Measurements from ENCODE around the gene CEP164. TPM values are rescaled to one million over a fixed set of nuclear protein-coding genes. Genes with fewer than 3 reads are reported as not detected.

The CEP164 gene
- total RNA-seq, 1 experiment from 2014 or later, result 22.2 TPM

DNA sequence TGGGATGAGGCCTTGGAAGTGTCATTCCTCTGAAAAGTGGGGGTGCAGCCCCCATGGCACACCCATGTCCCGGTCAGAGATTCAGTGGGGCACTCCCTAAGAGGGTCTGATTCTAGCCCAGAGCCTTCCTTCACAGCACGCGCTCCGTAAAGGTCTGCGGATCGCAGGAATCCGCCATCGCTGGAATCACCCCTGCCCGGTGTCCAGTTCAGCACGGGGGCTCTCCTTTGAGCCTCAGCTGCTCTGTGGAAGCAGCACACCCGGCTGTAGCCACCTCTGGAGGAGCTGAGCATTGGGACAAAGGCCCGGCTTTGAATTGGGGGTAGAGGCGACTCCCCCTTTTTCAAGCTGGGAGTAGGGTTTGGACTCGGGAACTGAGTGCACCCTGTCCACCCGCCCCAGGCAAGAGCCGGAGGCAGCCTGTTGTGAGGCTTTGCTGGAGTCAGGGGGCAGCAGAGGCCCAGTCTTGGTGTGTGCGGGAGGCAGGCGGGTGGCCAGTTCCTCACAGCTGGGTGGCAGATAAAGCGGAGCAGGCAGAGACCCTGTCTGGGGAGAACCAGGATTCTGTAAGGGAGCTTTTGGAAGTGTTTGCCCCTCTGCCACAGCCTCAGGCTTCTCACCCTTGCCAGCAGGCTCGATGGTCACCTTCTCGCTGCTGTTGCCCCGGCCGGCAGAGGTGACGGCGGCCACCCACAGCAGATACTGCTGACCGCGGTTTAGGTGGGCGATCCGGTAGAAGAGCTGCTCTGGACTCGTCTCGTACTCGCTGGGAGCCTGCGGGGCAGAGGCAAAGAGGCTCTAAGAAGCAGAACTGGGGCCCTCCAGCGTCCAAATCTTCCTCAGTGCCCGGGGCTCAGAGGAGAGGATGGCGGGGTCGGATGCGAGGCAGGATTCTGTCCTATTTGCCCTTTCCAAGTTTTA lies 115.9 kb downstream of the CEP164 start:
- ChIA-PET CTCF (interaction anchor here (1.3 to 2.8 kb wide), 2 partner anchors 365 to 374 kb away, joined by 6 to 14 read pairs; no protein-coding TSS in a partner anchor), POLR2A (no interaction called here), RAD21 (ENCODE audit: low non-redundant PET in 1 of 2, low total read pairs in 2 of 2, uncharacterized antibody in 2 of 2, unreplicated experiment in 2 of 2) (interaction anchor here (0.7 to 1.0 kb wide), 2 partner anchors 374 to 375 kb away, joined by 3 read pairs; no protein-coding TSS in a partner anchor)
- H3K9me3 ChIP-seq (ENCODE audit: control insufficient read depth in 1 of 2, insufficient read depth in 1 of 2, low read depth in 1 of 2, low read length in 2 of 2), result no peaks in the 10 kb centered on the region
- TF ChIP-seq YY1 (IDR thresholded peaks at IDR 0.05; ENCODE audit: extremely low read depth, insufficient replicate concordance, low read depth, low read length) (no peak), RAD21 (IDR thresholded peaks at IDR 0.05; ENCODE audit: low read depth) (peak; percentile 73)
- TF ChIP-seq, protein P1, sequence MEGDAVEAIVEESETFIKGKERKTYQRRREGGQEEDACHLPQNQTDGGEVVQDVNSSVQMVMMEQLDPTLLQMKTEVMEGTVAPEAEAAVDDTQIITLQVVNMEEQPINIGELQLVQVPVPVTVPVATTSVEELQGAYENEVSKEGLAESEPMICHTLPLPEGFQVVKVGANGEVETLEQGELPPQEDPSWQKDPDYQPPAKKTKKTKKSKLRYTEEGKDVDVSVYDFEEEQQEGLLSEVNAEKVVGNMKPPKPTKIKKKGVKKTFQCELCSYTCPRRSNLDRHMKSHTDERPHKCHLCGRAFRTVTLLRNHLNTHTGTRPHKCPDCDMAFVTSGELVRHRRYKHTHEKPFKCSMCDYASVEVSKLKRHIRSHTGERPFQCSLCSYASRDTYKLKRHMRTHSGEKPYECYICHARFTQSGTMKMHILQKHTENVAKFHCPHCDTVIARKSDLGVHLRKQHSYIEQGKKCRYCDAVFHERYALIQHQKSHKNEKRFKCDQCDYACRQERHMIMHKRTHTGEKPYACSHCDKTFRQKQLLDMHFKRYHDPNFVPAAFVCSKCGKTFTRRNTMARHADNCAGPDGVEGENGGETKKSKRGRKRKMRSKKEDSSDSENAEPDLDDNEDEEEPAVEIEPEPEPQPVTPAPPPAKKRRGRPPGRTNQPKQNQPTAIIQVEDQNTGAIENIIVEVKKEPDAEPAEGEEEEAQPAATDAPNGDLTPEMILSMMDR (IDR thresholded peaks at IDR 0.05 in 2 of 3, conservative IDR thresholded peaks at IDR 0.05 in 1 of 3; ENCODE audit: borderline replicate concordance in 1 of 3, insufficient read depth in 1 of 3, low read depth in 2 of 3, low read length in 2 of 3), result peak; percentile 39 to 54 (median 45); a peak in 5 of 6 replicates
- H4K20me1 ChIP-seq (ENCODE audit: insufficient read depth), result no peaks in the 10 kb centered on the region
- DNase-seq (ENCODE audit: low read depth, low spot score) (no peak), ATAC-seq (peak; percentile 81)
- intact Hi-C loops (cut with micrococcal nuclease), result loop anchor here (2.0 kb wide), 1 partner anchor 365 kb away; no protein-coding TSS in a partner anchor
- no peak overlapping the region for H3K9ac ChIP-seq (ENCODE audit: low read length)
- H3K36me3 ChIP-seq (ENCODE audit: control insufficient read depth in 1 of 2, insufficient read depth in 2 of 2, low read length in 2 of 2), result no peaks in the 10 kb centered on the region
- no peak overlapping the region for H3K4me2 ChIP-seq (ENCODE audit: low read length)
- no peaks in the 10 kb centered on the region for H3K4me1 ChIP-seq (ENCODE audit: control insufficient read depth in 1 of 2, insufficient read depth in 2 of 2, low read length in 2 of 2)
- BruUV-seq (replicated peaks), result no TSS peak
- no peaks in the 10 kb centered on the region for H3K9me2 ChIP-seq (ENCODE audit: insufficient read depth)
- H3K79me2 ChIP-seq (ENCODE audit: insufficient read depth, low read length), result no peaks in the 10 kb centered on the region
- H3K27ac ChIP-seq (ENCODE audit: low read depth, low read length), result no peak overlapping the region
- peaks cover 43% of the 10 kb centered on the region; the same call in 1 of the 2 replicates for H3K27me3 ChIP-seq (ENCODE audit: insufficient read depth, low read length)
- H2AFZ ChIP-seq (ENCODE audit: low read depth, low read length, poor library complexity, severe bottlenecking), result no peak overlapping the region
- H3K4me3 ChIP-seq (replicated peaks in 1 of 2; ENCODE audit: low read depth in 1 of 2, low read length in 2 of 2), result no peak overlapping the region

DNA sequence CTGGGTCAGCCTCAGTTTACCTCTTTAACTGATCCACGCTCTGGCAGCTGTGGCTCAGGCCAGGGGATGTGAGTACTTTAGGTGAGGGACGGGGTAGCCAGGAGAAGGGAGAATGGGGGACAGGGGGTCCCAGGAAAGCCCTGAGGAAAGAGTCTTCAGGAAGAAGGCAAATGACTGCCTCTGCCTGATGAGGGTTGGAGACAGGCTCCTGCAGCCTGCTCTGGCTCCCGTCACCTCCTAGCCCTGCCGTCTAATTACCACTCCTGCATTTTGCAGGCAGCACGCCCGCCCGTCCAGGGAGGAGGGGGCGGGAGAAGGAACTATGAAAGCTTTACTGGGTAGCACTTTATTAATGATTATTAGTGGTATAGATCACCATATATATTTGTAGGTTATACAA lies 116.6 kb downstream of the CEP164 start:
- TF ChIP-seq POLR2AphosphoS5 (IDR thresholded peaks at IDR 0.05; ENCODE audit: low read depth, low read length), result no peak
- no peak for TF ChIP-seq SIN3A (IDR thresholded peaks at IDR 0.05; ENCODE audit: low read depth)
- TF ChIP-seq EZH2 (IDR thresholded peaks at IDR 0.05), result no peak
- TF ChIP-seq, protein P2, sequence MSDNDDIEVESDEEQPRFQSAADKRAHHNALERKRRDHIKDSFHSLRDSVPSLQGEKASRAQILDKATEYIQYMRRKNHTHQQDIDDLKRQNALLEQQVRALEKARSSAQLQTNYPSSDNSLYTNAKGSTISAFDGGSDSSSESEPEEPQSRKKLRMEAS (IDR thresholded peaks at IDR 0.05), result no peak
- no peak for TF ChIP-seq YY1 (IDR thresholded peaks at IDR 0.05; ENCODE audit: extremely low read depth, insufficient replicate concordance, low read depth, low read length)
- no peak for TF ChIP-seq SP1 (IDR thresholded peaks at IDR 0.05; ENCODE audit: low read depth)
- no peak for TF ChIP-seq JUND (IDR thresholded peaks at IDR 0.05)
- no peak for TF ChIP-seq EGR1 (IDR thresholded peaks at IDR 0.05; ENCODE audit: low read depth)
- no peak for TF ChIP-seq TCF7L2 (IDR thresholded peaks at IDR 0.05; ENCODE audit: borderline replicate concordance, extremely low read depth, insufficient read depth, insufficient read length)
- no peaks in the 10 kb centered on the region for H4K20me1 ChIP-seq (ENCODE audit: insufficient read depth)
- H3K27ac ChIP-seq (ENCODE audit: low read depth, low read length), result no peak overlapping the region
- no peaks in the 10 kb centered on the region for H3K9me3 ChIP-seq (ENCODE audit: control insufficient read depth in 1 of 2, insufficient read depth in 1 of 2, low read depth in 1 of 2, low read length in 2 of 2)
- H3K4me2 ChIP-seq (ENCODE audit: low read length), result no peak overlapping the region
- BruUV-seq (replicated peaks), result no TSS peak
- H3K9me2 ChIP-seq (ENCODE audit: insufficient read depth), result no peaks in the 10 kb centered on the region
- ATAC-seq (no peak), DNase-seq (ENCODE audit: low read depth, low spot score) (no peak)
- H3K4me3 ChIP-seq (replicated peaks in 1 of 2; ENCODE audit: low read depth in 1 of 2, low read length in 2 of 2), result no peak overlapping the region
- H3K36me3 ChIP-seq (ENCODE audit: control insufficient read depth in 1 of 2, insufficient read depth in 2 of 2, low read length in 2 of 2), result no peaks in the 10 kb centered on the region
- ChIA-PET POLR2A (no interaction called here), CTCF (interaction anchor here (1.3 to 2.8 kb wide), 3 partner anchors 364 to 374 kb away, joined by 5 to 14 read pairs (median 6); no protein-coding TSS in a partner anchor), RAD21 (ENCODE audit: low non-redundant PET in 1 of 2, low total read pairs in 2 of 2, uncharacterized antibody in 2 of 2, unreplicated experiment in 2 of 2) (interaction anchor here in 1 of 2 experiments (1.0 kb wide), 1 partner anchor 373 kb away, joined by 3 read pairs; no protein-coding TSS in a partner anchor)
- H3K79me2 ChIP-seq (ENCODE audit: insufficient read depth, low read length), result no peaks in the 10 kb centered on the region
- H3K27me3 ChIP-seq (ENCODE audit: insufficient read depth, low read length), result peaks cover 43% of the 10 kb centered on the region; the same call in 1 of the 2 replicates
- H2AFZ ChIP-seq (ENCODE audit: low read depth, low read length, poor library complexity, severe bottlenecking), result no peak overlapping the region
- no peaks in the 10 kb centered on the region for H3K4me1 ChIP-seq (ENCODE audit: control insufficient read depth in 1 of 2, insufficient read depth in 2 of 2, low read length in 2 of 2)
- no peak overlapping the region for H3K9ac ChIP-seq (ENCODE audit: low read length)
- intact Hi-C loops (cut with micrococcal nuclease), result no loop called here
